Right lobe of liver (tissue), 4 donors: ENCODE measurements around the gene IL22.

ENCODE experiments used
- CTCF ChIP-seq, 4 donors: fragments of 200-600 bp in 3 of 4; fragments of 450-650 bp in 1 of 4; IDR thresholded peaks; one replicate each; pipeline versions ENCODE4 v1.5.1 to v1.8.0; 2016 to 2022; ENCODE audit warnings: antibody characterized with exemption in 4 of 4, mild to moderate bottlenecking in 2 of 4
- POLR2A ChIP-seq: fragments of 450-650 bp; IDR thresholded peaks from one replicate; pipeline ENCODE4 v1.6.1; 2017; ENCODE audit warnings: antibody characterized with exemption, mild to moderate bottlenecking
- donor health status: DM: no; HTN: no; CAD: no.
- donor health status: DM: no; HTN: no; CAD: no.
- donor health status: DM: no; HTN: yes; CAD: no.

GRCh38 chr12:68225576-68226476 lies 27.6 kb downstream of the IL22 start, which contains the start of gene IL26:
- TF ChIP-seq CTCF (IDR thresholded peaks at IDR 0.05): no peak
- TF ChIP-seq POLR2A: no peak
